H1 (cell line): Measurements from ENCODE around the gene CSRNP3. TPM values are rescaled to one million over a fixed set of nuclear protein-coding genes. Genes with fewer than 3 reads are reported as not detected.

Experiments used
- CTCF ChIA-PET: fragments of 300-600 bp; sonication (Branson Sonifier 250); formaldehyde crosslinking; loops from one replicate; lab custom pipeline; 2021; ENCODE audit not compliant: partially characterized antibody; lab: Charles Lee
- POLR2A ChIA-PET: fragments of 300-600 bp; sonication (Branson Sonifier 250); formaldehyde crosslinking; loops from one replicate; lab custom pipeline; 2021; ENCODE audit warnings: inconsistent platforms; ENCODE audit not compliant: partially characterized antibody; lab: Charles Lee
- DNase-seq, 2 experiments: peaks; one replicate each; pipeline versions ENCODE4 v3.0.0 to v3.0.0-alpha.2; 2010 to 2022; ENCODE audit warnings: low spot score in 2 of 2, low read depth in 1 of 2, mixed read lengths in 1 of 2
- FAIRE-seq: peaks from 2 replicates; lab custom pipeline; 2011; peaks lifted over from hg19 to GRCh38; lab: Jason Lieb, UNC
- H2AFZ ChIP-seq: 2 replicates; pipeline ENCODE4 v1.8.1; 2012; ENCODE audit warnings: low read length, inconsistent platforms
- H2AK5ac ChIP-seq: 2 replicates; pipeline ENCODE4 v1.6.1; 2013; ENCODE audit warnings: low read depth, low read length
- H2BK120ac ChIP-seq: replicated peaks from 2 replicates; pipeline ENCODE3; 2013; ENCODE audit warnings: low read depth, low read length, inconsistent platforms
- H2BK12ac ChIP-seq: 2 replicates; pipeline ENCODE4 v1.6.1; 2013; ENCODE audit warnings: low read depth, low read length
- H2BK15ac ChIP-seq: 2 replicates; pipeline ENCODE4 v1.6.1; 2013; ENCODE audit warnings: low read length
- H2BK20ac ChIP-seq: 2 replicates; pipeline ENCODE4 v1.6.1; 2013; ENCODE audit warnings: low read length
- H2BK5ac ChIP-seq: 2 replicates; pipeline ENCODE4 v1.6.1; 2013; ENCODE audit warnings: low read depth, low read length
- H3K14ac ChIP-seq: 2 replicates; pipeline ENCODE4 v1.6.1; 2013; ENCODE audit warnings: inconsistent platforms; ENCODE audit not compliant: insufficient read length
- H3K18ac ChIP-seq: 2 replicates; pipeline ENCODE4 v1.6.1; 2013; ENCODE audit warnings: low read length; ENCODE audit errors: extremely low read depth
- H3K23ac ChIP-seq: 2 replicates; pipeline ENCODE4 v1.6.1; 2013; ENCODE audit warnings: inconsistent platforms; ENCODE audit not compliant: insufficient read length
- H3K23me2 ChIP-seq: 2 replicates; pipeline ENCODE4 v1.6.1; 2013; ENCODE audit warnings: low read depth, low read length
- H3K27ac ChIP-seq: 2 replicates; pipeline ENCODE4 v1.6.1; 2011; ENCODE audit warnings: low read depth, low read length, inconsistent platforms
- H3K27me3 ChIP-seq, 4 experiments: replicated peaks in 1 of 4; 1 replicate in 1 of 4; 2 replicates in 3 of 4; pipeline versions ENCODE4 v1.6.1 to v1.8.1; 2011 to 2013; ENCODE audit warnings: low read length in 3 of 4, mild to moderate bottlenecking in 3 of 4, inconsistent platforms in 2 of 4, mixed read lengths in 2 of 4, moderate library complexity in 1 of 4; ENCODE audit not compliant: control insufficient read depth in 3 of 4, insufficient read depth in 3 of 4; ENCODE audit errors: extremely low read depth in 1 of 4
- H3K36me3 ChIP-seq, 4 experiments: 2 replicates each; pipeline versions ENCODE4 v1.6.1 to v1.8.1; 2011 to 2013; ENCODE audit warnings: mild to moderate bottlenecking in 4 of 4, low read length in 3 of 4, moderate library complexity in 2 of 4, control low read depth in 1 of 4, inconsistent platforms in 1 of 4; ENCODE audit not compliant: insufficient read depth in 4 of 4, control insufficient read depth in 2 of 4
- H3K4ac ChIP-seq: replicated peaks from 2 replicates; pipeline ENCODE3; 2013; ENCODE audit warnings: low read length, low read depth, mixed read lengths, inconsistent platforms; ENCODE audit not compliant: insufficient read length
- H3K4me1 ChIP-seq, 4 experiments: replicated peaks in 1 of 4; 1 replicate in 1 of 4; 2 replicates in 3 of 4; pipeline versions ENCODE4 v1.6.1 to v1.8.1; 2011 to 2013; ENCODE audit warnings: low read length in 3 of 4, inconsistent platforms in 2 of 4, mixed read lengths in 1 of 4; ENCODE audit not compliant: insufficient read depth in 4 of 4, control insufficient read depth in 3 of 4
- H3K4me2 ChIP-seq, 2 experiments: 2 replicates each; pipeline versions ENCODE4 v1.6.1 to v1.8.1; 2011 to 2013; ENCODE audit warnings: low read depth in 2 of 2, low read length in 2 of 2, control low read depth in 1 of 2, inconsistent platforms in 1 of 2, mild to moderate bottlenecking in 1 of 2; ENCODE audit not compliant: insufficient read depth in 1 of 2
- H3K4me3 ChIP-seq, 4 experiments: fragments of 200-600, 300-600 bp in 1 of 4; sonication (generic), shearing (Covaris generic), sonication (Bioruptor Twin) in 1 of 4; 2 replicates each; pipeline versions ENCODE4 v1.5.1 to v1.8.1; 2011 to 2016; ENCODE audit warnings: low read length in 4 of 4, low read depth in 3 of 4, control low read depth in 2 of 4, inconsistent platforms in 2 of 4, mild to moderate bottlenecking in 2 of 4, mixed read lengths in 1 of 4, moderate library complexity in 1 of 4; ENCODE audit not compliant: insufficient read depth in 2 of 4; ENCODE audit errors: extremely low read depth in 1 of 4
- H3K56ac ChIP-seq: replicated peaks from 2 replicates; pipeline ENCODE3; 2013; ENCODE audit warnings: low read depth, mild to moderate bottlenecking, mixed read lengths, low read length, inconsistent platforms; ENCODE audit not compliant: insufficient read length
- H3K79me1 ChIP-seq: 2 replicates; pipeline ENCODE4 v1.6.1; 2013; ENCODE audit warnings: low read depth, low read length, control low read depth
- H3K79me2 ChIP-seq, 2 experiments: 2 replicates each; pipeline versions ENCODE4 v1.6.1 to v1.8.1; 2012 to 2013; ENCODE audit warnings: low read length in 2 of 2, mild to moderate bottlenecking in 2 of 2, inconsistent platforms in 1 of 2; ENCODE audit not compliant: insufficient read depth in 2 of 2, control insufficient read depth in 1 of 2
- H3K9ac ChIP-seq, 4 experiments: replicated peaks in 1 of 4; 1 replicate in 1 of 4; 2 replicates in 3 of 4; pipeline versions ENCODE4 v1.6.1 to v1.8.1; 2011 to 2013; ENCODE audit warnings: low read depth in 3 of 4, low read length in 3 of 4, control low read depth in 2 of 4, mild to moderate bottlenecking in 2 of 4, moderate library complexity in 2 of 4, inconsistent platforms in 1 of 4; ENCODE audit errors: extremely low read depth in 1 of 4
- H3K9me3 ChIP-seq, 2 experiments: 2 replicates each; pipeline versions ENCODE4 v1.6.1 to v1.8.1; 2012 to 2013; ENCODE audit warnings: mild to moderate bottlenecking in 2 of 2, moderate library complexity in 2 of 2, control low read depth in 1 of 2, inconsistent platforms in 1 of 2, low read depth in 1 of 2, low read length in 1 of 2, mixed read lengths in 1 of 2; ENCODE audit not compliant: insufficient read depth in 2 of 2
- H4K20me1 ChIP-seq, 2 experiments: replicated peaks in 1 of 2; 2 replicates each; pipeline versions ENCODE3 to v1.8.1; 2011 to 2013; ENCODE audit warnings: inconsistent platforms in 2 of 2, low read length in 2 of 2, mild to moderate bottlenecking in 1 of 2; ENCODE audit not compliant: insufficient read depth in 2 of 2, control insufficient read depth in 1 of 2
- H4K5ac ChIP-seq: 2 replicates; pipeline ENCODE4 v1.6.1; 2013; ENCODE audit warnings: low read length, low read depth, mixed read lengths, inconsistent platforms; ENCODE audit not compliant: insufficient read length
- H4K8ac ChIP-seq: 2 replicates; pipeline ENCODE4 v1.8.0; 2013; ENCODE audit warnings: mild to moderate bottlenecking, moderate library complexity, low read length, inconsistent platforms; ENCODE audit not compliant: insufficient read depth; ENCODE audit errors: extremely low read depth
- H4K91ac ChIP-seq: replicated peaks from 2 replicates; pipeline ENCODE3; 2013; ENCODE audit warnings: low read length, mixed read lengths, inconsistent platforms; ENCODE audit not compliant: insufficient read length
- CTCF ChIP-seq, 3 experiments: IDR thresholded peaks; 1 replicate in 2 of 3; 2 replicates in 1 of 3; pipeline versions ENCODE4 v1.5.1 to v1.6.1; 2011; ENCODE audit warnings: low read length in 3 of 3, mild to moderate bottlenecking in 3 of 3, inconsistent platforms in 2 of 3, low read depth in 1 of 3, moderate library complexity in 1 of 3; ENCODE audit not compliant: insufficient read depth in 1 of 3; ENCODE audit errors: control extremely low read depth in 1 of 3
- EZH2 ChIP-seq: fragments of 200-600 bp; sonication (generic); IDR thresholded peaks from 2 replicates; pipeline ENCODE4 v1.7.1; 2012; ENCODE audit warnings: low read depth, mild to moderate bottlenecking, moderate library complexity, low read length, inconsistent platforms; ENCODE audit not compliant: severe bottlenecking
- HDAC2 ChIP-seq, 2 experiments: fragments of 300-600 bp in 1 of 2; sonication (generic) in 1 of 2; IDR thresholded peaks; 2 replicates each; pipeline ENCODE4 v1.6.1; 2011 to 2012; ENCODE audit warnings: low read depth in 2 of 2, low read length in 2 of 2, mild to moderate bottlenecking in 2 of 2, moderate library complexity in 2 of 2, borderline replicate concordance in 1 of 2, inconsistent platforms in 1 of 2
- JUND ChIP-seq: IDR thresholded peaks from 2 replicates; pipeline ENCODE4 v1.6.1; 2011; ENCODE audit warnings: mild to moderate bottlenecking, improper control_type of control experiment, low read length
- RXRA ChIP-seq: IDR thresholded peaks from 2 replicates; pipeline ENCODE4 v1.6.1; 2011; ENCODE audit warnings: low read depth, mild to moderate bottlenecking, low read length, moderate library complexity; ENCODE audit not compliant: insufficient read depth
- SIRT6 ChIP-seq: IDR thresholded peaks from one replicate; pipeline ENCODE4 v1.7.1; 2012; ENCODE audit warnings: low read length, inconsistent platforms
- SP2 ChIP-seq: IDR thresholded peaks from 2 replicates; pipeline ENCODE4 v1.6.1; 2012; ENCODE audit warnings: mild to moderate bottlenecking, low read length, inconsistent platforms
- TBP ChIP-seq: IDR thresholded peaks from 2 replicates; pipeline ENCODE4 v1.6.1; 2011; ENCODE audit warnings: low read depth, low read length, improper control_type of control experiment
- TCF12 ChIP-seq: IDR thresholded peaks from 2 replicates; pipeline ENCODE4 v1.6.1; 2011; ENCODE audit warnings: low read depth, mild to moderate bottlenecking, low read length
- TEAD4 ChIP-seq: IDR thresholded peaks from 2 replicates; pipeline ENCODE4 v1.6.1; 2012; ENCODE audit warnings: low read depth, low read length, inconsistent platforms, mixed read lengths
- USF2 ChIP-seq: IDR thresholded peaks from 2 replicates; pipeline ENCODE4 v1.6.1; 2011; ENCODE audit warnings: low read length, improper control_type of control experiment
- WGBS, 2 experiments: shearing (Covaris generic) in 1 of 2; methylation state at CpG; one replicate each; pipeline versions ENCODE4 v1.1.6 to v1.1.7; 2013 to 2015; ENCODE audit warnings: low lambda C conversion rate in 2 of 2, mixed read lengths in 2 of 2, inconsistent platforms in 1 of 2, low coverage in 1 of 2, missing lambda C conversion rate in 1 of 2; ENCODE audit not compliant: insufficient replicate concordance in 2 of 2, insufficient coverage in 1 of 2, insufficient read length in 1 of 2; ENCODE audit errors: extremely low coverage in 1 of 2, missing lambda C conversion rate in 1 of 2; 5-methylcytosine and 5-hydroxymethylcytosine counted together
- polyA plus RNA-seq, 7 experiments: library from polyadenylated mRNA; depleted of rRNA in 3 of 7; stranded (reverse) in 5 of 7; unstranded in 2 of 7; fragments of >200 nt in 5 of 7; fragments of 200-250 nt in 2 of 7; gene quantifications; 1 replicate in 5 of 7; 2 replicates in 1 of 7; 4 replicates in 1 of 7; pipeline versions ENCODE4 v1.2.1 to v1.2.3, GENCODE V29; 2011 to 2013; ENCODE audit warnings: missing spikeins in 2 of 7, mixed read lengths in 2 of 7
- total RNA-seq: library from RNA; stranded (reverse); fragmentation: NEBNext Ultra II Directional; extraction: Animal tissue kit (Norgen Biotek cat#: 25700); gene quantifications from 2 replicates; pipeline ENCODE4 v1.2.1, GENCODE V29; 2021

CSRNP3 gene
- total and polyA plus RNA-seq, 2 of the 8 experiments (the other 6 are each of a cell fraction or from before 2014, with no cell fraction given): 1.3 to 6.5 TPM

- Histone ChIP-seq H4K5ac (no peak overlapping the region), H2BK5ac (no peak overlapping the region), H2AFZ (no peak overlapping the region), H2AK5ac (no peak overlapping the region), H3K23ac (no peak overlapping the region), H3K79me2 (peaks cover 0 to 16% of the 10 kb centered on the region in 2 experiments; a peak in 2 of 4 replicates), H2BK120ac (no peak overlapping the region), H3K36me3 (no peaks in the 10 kb centered on the region), H2BK15ac (no peak overlapping the region), H3K79me1 (no peaks in the 10 kb centered on the region; the same call in 1 of the 2 replicates), H3K18ac (no peak overlapping the region), H2BK12ac (no peak overlapping the region), H3K56ac (no peak overlapping the region), H4K20me1 (no peaks in the 10 kb centered on the region), H3K4me2 (no peak overlapping the region), H3K9ac (no peak overlapping the region), H2BK20ac (no peak overlapping the region), H3K27ac (no peak overlapping the region), H3K4me1 (peaks cover 0 to 5% (median under 1%) of the 10 kb centered on the region in 4 experiments; a peak in 2 of 7 replicates), H3K4me3 (no peak overlapping the region), H3K27me3 (no peaks in the 10 kb centered on the region), H3K14ac (no peak overlapping the region), H3K9me3 (no peaks in the 10 kb centered on the region), H3K23me2 (no peaks in the 10 kb centered on the region), H4K91ac (no peak overlapping the region), H4K8ac (no peak overlapping the region), H3K4ac (no peak overlapping the region)
- ChIA-PET POLR2A (no interaction called here), CTCF (interaction anchor here (1.1 to 3.2 kb wide), 2 partner anchors 71 to 91 kb away, joined by 3 to 11 read pairs; no protein-coding TSS in a partner anchor)
- WGBS, 2 experiments: 78% methylated on average over 3 of the region's 3 CpGs; no CpG with 5 or more reads in 1 of the 2 experiments
- DNase-seq (no peak), FAIRE-seq (no peak)
- TF ChIP-seq HDAC2 (IDR thresholded peaks at IDR 0.05; ENCODE audit: borderline replicate concordance in 1 of 2, low read depth in 2 of 2, low read length in 2 of 2) (no peak), TEAD4 (no peak), SIRT6 (no peak), EZH2 (no peak), TCF12 (no peak), SP2 (no peak), RXRA (no peak), CTCF (IDR thresholded peaks at IDR 0.05; ENCODE audit: control extremely low read depth in 1 of 3, insufficient read depth in 1 of 3, low read depth in 1 of 3, low read length in 3 of 3) (no peak), USF2 (no peak), TBP (no peak), JUND (no peak)
Observed at GRCh38 chr2:165472922-165473321, 3.4 kb downstream of the CSRNP3 start.
